ENCODE data around the gene PLCH1. TPM values are rescaled to one million over a fixed set of nuclear protein-coding genes. Genes with fewer than 3 reads are reported as not detected.

PLCH1 gene
- total and polyA plus RNA-seq, 9 of the 15 experiments (the other 6 are each of a cell fraction or from before 2014, with no cell fraction given) = 0.17 to 0.62 (median 0.40) TPM

DNA sequence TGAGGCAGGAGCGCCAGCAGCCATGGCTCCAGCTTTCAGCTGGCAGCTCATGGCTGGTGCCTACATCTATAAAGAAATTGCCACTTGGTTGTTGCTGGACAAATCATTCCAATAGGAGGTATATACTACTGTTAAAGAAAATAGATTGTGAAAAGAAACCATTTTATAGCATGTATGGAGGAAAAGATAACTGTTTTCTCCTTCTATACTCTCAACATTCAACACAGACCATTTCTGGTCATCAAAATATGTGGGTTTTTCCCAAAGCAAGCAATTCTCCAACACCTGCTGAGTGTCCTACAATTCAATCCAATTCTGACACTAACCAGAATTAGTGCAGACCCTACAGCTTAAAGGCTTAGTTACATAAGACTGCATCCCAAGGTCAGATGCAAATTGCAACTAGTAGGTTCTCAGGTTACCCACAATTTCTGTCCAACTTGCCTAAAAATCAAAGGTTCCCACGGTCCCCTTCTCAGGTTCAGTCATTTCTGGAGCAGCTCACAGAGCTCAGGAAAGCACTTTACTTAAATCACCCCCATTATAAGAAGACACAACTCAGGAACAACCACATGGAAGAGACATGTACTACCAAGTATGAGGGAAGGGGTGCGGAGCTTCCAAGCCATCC, 409.0 kb downstream of the PLCH1 start (continued):
- TF ChIP-seq, protein P1, sequence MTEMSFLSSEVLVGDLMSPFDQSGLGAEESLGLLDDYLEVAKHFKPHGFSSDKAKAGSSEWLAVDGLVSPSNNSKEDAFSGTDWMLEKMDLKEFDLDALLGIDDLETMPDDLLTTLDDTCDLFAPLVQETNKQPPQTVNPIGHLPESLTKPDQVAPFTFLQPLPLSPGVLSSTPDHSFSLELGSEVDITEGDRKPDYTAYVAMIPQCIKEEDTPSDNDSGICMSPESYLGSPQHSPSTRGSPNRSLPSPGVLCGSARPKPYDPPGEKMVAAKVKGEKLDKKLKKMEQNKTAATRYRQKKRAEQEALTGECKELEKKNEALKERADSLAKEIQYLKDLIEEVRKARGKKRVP (CRISPR knock-in tag; IDR thresholded peaks at IDR 0.05) = 0 out of 2 replicates have a peak, but pooled peaks have one; percentile 5
- TF ChIP-seq DIDO1 (tag; IDR thresholded peaks at IDR 0.05; ENCODE audit: low read depth) (no peak), TFAM (CRISPR knock-in tag; conservative IDR thresholded peaks at IDR 0.05) (no peak), ZNF311 (CRISPR knock-in tag; IDR thresholded peaks at IDR 0.05) (0 out of 2 replicates have a peak, but pooled peaks have one; percentile 62), GTF2A2 (tag; IDR thresholded peaks at IDR 0.05) (0 out of 2 replicates have a peak, but pooled peaks have one; percentile 50), ZNF121 (CRISPR knock-in tag; conservative IDR thresholded peaks at IDR 0.05) (no peak), ZNF324 (CRISPR knock-in tag; IDR thresholded peaks at IDR 0.05) (no peak), YY1 (IDR thresholded peaks at IDR 0.05; ENCODE audit: borderline replicate concordance in 1 of 3, control insufficient read depth in 1 of 3, extremely low read depth in 1 of 3, insufficient read depth in 3 of 3, insufficient read length in 1 of 3, insufficient replicate concordance in 2 of 3, low read depth in 1 of 3, low read length in 2 of 3) (peak in 1 of 3 experiments; percentile 43), ZNF146 (CRISPR knock-in tag; IDR thresholded peaks at IDR 0.05; ENCODE audit: unreplicated experiment) (no peak), GATA2 (CRISPR knock-in tag; IDR thresholded peaks at IDR 0.05) (no peak), MTA3 (IDR thresholded peaks at IDR 0.05; ENCODE audit: borderline replicate concordance) (no peak), CREB1 (IDR thresholded peaks at IDR 0.05) (no peak), CREB1 (CRISPR knock-in tag; IDR thresholded peaks at IDR 0.05) (no peak), HCFC1 (IDR thresholded peaks at IDR 0.05; ENCODE audit: low read depth, low read length) (no peak), EGR1 (conservative IDR thresholded peaks at IDR 0.05) (no peak)
- TF ChIP-seq, protein P2, sequence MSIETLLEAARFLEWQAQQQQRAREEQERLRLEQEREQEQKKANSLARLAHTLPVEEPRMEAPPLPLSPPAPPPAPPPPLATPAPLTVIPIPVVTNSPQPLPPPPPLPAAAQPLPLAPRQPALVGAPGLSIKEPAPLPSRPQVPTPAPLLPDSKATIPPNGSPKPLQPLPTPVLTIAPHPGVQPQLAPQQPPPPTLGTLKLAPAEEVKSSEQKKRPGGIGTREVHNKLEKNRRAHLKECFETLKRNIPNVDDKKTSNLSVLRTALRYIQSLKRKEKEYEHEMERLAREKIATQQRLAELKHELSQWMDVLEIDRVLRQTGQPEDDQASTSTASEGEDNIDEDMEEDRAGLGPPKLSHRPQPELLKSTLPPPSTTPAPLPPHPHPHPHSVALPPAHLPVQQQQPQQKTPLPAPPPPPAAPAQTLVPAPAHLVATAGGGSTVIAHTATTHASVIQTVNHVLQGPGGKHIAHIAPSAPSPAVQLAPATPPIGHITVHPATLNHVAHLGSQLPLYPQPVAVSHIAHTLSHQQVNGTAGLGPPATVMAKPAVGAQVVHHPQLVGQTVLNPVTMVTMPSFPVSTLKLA (conservative IDR thresholded peaks at IDR 0.05) = no peak
- TF ChIP-seq, protein P3, sequence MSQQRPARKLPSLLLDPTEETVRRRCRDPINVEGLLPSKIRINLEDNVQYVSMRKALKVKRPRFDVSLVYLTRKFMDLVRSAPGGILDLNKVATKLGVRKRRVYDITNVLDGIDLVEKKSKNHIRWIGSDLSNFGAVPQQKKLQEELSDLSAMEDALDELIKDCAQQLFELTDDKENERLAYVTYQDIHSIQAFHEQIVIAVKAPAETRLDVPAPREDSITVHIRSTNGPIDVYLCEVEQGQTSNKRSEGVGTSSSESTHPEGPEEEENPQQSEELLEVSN (IDR thresholded peaks at IDR 0.05; ENCODE audit: borderline replicate concordance in 1 of 2, extremely low read depth in 1 of 2, insufficient read depth in 1 of 2, insufficient read length in 1 of 2, low read depth in 1 of 2, low read length in 1 of 2, poor library complexity in 1 of 2, severe bottlenecking in 1 of 2) = peak in 1 of 2 experiments; percentile 24
- TF ChIP-seq, protein P4, sequence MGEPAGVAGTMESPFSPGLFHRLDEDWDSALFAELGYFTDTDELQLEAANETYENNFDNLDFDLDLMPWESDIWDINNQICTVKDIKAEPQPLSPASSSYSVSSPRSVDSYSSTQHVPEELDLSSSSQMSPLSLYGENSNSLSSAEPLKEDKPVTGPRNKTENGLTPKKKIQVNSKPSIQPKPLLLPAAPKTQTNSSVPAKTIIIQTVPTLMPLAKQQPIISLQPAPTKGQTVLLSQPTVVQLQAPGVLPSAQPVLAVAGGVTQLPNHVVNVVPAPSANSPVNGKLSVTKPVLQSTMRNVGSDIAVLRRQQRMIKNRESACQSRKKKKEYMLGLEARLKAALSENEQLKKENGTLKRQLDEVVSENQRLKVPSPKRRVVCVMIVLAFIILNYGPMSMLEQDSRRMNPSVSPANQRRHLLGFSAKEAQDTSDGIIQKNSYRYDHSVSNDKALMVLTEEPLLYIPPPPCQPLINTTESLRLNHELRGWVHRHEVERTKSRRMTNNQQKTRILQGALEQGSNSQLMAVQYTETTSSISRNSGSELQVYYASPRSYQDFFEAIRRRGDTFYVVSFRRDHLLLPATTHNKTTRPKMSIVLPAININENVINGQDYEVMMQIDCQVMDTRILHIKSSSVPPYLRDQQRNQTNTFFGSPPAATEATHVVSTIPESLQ (CRISPR knock-in tag; IDR thresholded peaks at IDR 0.05) = no peak
- TF ChIP-seq, protein P5, sequence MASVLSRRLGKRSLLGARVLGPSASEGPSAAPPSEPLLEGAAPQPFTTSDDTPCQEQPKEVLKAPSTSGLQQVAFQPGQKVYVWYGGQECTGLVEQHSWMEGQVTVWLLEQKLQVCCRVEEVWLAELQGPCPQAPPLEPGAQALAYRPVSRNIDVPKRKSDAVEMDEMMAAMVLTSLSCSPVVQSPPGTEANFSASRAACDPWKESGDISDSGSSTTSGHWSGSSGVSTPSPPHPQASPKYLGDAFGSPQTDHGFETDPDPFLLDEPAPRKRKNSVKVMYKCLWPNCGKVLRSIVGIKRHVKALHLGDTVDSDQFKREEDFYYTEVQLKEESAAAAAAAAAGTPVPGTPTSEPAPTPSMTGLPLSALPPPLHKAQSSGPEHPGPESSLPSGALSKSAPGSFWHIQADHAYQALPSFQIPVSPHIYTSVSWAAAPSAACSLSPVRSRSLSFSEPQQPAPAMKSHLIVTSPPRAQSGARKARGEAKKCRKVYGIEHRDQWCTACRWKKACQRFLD (CRISPR knock-in tag; IDR thresholded peaks at IDR 0.05) = peak; percentile 69; the same call in 1 of the 2 replicates

Measured in K562 (cell line).